Measurements from ENCODE around the gene SAMD4A. TPM values are rescaled to one million over a fixed set of nuclear protein-coding genes. Genes with fewer than 3 reads are reported as not detected.
A peak's percentile ranks its signal among the peaks of the same experiment; 100 is the strongest.

The SAMD4A gene
- total RNA-seq, 1 donor from 2014 or later, result 57.2 TPM

DNA sequence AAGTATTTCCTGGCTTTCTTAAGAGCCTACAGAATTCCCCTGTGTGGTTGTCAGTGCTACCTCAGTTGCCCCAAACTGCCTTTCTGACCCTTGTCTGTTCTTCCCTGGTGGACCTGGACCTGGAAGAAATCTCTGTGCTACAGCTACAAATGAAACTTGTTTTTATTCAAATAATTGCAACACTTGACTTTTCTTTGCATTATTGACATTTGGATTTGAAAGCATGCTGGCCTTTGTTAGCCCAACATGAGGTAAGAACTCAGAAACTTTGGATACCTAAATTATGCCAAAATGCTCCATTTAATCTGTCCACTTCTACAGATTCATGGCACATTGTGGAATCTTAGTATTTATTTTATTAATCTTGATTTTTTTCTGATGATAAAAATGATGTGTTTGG lies 142.9 kb downstream of the SAMD4A start:
- no peak for DNase-seq

DNA sequence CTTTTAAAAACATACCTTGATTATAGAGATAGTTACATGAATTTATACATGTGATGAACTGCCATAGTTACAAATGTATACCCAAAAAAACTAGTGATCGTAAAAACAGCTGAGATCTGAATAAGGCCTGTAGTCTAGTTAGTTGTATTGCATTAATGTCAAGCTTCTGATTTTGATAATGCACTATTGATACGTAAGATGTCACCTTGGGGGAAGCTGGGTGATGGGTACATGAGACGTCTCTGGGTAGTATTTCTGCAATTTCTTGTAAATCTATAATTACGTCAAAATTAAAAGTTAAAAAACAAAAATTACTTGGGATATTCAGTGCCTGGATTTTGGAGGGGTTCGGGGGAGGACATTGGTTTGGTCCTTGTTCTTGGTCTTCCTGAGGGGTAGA lies 144.4 kb downstream of the SAMD4A start:
- DNase-seq, result no peak

DNA sequence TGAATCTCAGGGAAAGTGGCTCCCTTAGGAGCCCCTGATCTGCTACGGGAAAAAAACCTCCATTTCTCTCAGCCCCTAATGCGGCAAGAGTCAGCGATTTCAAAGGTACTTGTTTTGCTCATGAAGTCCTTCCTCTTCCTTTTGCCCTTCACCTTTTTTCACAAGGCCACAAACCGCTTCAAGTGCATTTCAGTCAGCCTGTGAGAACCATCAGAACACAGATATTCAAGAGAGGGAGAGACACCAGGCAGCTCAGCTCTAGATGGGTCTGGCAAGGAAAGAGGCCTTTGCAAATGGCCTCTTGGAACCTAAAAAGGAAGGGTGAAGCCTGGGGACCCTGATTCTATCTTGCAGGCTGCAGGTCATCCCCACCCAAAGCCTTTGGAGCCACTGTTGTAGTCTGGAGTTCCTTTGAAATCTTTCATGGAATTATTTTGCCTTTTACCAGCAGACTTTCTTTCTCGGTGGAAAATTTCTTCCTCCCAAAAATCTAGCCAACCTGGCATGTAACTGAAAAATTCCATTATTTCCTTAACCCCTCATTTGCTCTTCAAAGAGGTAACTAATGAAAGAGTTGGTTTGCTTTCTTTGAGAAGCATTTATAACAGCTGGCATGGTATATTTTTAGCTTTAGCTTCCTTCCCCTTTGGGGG lies 145.0 kb downstream of the SAMD4A start:
- no peak for DNase-seq

DNA sequence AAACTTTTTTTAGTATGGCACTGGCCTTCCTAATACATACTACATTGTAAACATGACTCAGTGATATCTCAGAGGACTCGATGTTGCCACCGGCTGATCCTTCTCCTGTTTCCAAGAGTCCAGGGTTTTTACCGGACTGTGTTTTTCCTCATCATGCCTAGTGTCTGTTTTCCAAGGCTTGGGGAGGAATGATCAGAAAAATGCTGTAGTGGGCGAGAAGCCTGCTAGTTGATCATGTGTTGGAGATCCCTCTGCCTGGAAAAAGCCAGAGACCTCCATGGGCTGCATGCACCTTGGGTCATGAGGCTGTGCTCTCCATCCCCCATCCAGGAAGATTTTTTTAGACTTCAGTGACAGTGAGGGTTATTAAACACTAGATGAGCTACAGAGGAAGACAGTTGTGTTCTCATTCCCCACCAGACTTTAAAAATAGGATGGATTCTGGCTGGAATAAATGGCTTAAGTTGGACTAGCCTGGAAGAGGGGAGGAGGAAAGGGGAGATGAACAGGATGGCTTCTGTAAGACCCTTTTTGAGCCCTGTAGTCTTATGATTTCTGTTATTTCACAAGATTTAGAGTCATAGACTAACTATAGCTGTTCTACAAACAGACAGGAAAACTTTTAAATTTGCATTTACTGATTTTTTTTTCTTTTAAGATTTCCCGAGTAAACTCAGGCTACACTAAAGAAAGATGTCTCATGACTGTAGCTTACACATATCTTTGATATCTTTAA lies 145.7 kb downstream of the SAMD4A start:
- peak; percentile 58 for DNase-seq

DNA sequence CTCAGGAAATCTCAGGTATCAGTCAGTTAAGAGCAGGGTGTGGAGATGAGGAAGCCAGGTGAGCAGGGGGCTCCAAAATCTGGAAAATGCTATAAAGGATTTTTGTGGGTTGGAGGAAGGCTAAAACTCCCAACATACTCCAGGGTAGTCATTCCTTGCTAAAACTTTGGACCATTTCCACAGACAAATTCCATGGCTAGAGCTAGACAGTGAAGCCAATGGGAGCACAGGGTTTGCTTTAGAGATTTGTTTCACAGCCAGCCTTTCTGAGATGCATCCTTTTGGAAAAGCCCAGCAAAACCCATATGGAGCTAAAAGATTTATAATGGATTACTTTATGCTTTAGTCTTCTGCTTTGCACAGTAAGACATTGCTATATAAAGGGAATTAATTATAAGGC lies 146.5 kb downstream of the SAMD4A start:
- DNase-seq, result no peak

DNA sequence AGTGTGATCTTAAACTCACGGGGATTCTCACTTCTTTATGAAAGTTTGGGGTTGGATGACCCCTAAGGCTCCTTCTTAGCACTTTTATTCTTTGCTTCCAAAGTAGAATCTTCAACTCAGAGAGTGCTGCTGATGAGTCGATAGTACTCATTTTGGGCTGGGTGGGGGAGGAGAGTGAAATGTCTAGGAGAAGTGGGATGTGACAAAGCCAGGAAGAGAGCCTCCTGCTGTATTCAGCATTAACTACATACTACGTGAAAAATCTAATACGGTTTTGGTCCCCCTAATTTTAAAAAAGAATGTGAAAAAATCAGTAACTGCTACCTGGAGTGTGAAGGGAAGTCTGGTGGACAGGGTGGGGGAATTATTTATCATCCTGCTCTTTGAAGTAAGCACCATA lies 148.3 kb downstream of the SAMD4A start:
- DNase-seq, result peak; percentile 38

DNA sequence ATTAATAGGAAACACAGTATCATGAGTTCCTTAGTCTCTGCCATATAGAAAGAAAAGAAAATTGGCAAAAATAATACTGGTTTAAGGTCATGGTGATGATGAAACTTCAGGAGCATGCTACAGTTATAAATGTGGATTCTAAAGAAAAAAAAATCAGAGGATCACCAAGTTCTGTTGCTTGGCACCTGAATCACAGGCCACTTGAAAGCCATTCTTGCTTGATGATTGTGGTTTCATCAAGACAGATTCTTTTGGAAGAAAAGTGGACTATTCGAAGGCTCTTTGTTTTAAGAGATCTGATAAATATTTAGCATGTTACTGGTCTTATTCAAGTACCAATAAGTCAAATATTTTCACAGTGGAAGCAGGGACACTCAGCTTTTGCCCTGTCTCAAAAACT lies 148.9 kb downstream of the SAMD4A start:
- DNase-seq, result no peak

DNA sequence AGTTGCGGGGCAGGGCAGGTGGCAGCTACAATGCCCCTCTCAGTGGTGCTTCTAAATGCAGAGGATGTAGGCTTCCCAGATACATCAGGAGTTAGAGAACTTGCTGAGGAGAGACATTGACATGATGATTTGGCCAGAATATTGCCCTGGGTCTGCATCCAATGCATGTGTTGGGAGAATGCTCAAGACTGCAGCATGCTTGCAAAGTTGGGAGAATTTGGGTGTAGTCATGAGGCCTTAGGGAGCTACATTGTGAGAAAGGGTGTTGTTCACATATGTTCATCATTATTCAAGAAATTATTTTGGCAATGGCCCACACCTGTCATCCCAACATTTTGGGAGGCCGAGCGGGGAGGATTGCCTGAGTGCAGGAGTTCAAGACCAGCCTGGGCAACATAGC lies 149.9 kb downstream of the SAMD4A start:
- DNase-seq, result no peak

DNA sequence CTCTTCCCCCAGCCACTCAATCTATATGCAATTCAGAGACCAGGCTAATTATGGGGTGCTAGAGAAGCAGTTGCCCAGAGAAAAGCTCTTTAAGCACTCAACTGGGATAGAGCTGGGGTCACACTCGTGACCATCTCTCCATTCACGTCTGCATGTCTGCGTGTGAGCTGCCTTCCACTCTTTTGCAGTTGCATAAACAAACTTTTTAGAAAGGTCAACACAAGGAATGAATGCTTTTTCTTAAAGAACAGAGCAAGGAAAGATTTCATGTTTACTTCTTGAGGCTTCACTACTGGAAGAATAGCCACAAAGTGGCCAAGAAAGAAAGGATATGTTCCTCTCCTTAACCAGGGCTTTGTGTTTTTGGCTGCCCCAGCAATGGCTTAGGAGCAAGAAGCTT lies 151.1 kb downstream of the SAMD4A start:
- no peak for DNase-seq

DNA sequence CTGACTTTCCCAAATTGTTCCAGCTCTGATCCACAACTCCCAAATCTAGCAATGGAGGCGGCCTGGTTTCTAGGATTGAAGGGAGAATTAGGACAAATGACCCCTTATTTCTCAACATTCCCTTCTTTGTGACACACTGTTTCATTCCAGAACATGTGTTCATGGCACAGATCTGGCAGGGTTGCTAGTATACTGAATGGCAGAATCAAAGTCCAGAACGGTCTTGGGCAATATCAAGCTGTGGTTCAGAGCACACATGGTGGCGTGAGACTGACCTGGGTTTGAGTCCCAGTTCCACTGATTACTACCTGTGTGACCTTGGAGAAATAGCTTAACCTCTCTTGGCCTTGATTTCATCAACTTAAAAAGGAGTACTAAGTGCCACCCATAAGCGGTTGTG lies 152.5 kb downstream of the SAMD4A start:
- no peak for DNase-seq

DNA sequence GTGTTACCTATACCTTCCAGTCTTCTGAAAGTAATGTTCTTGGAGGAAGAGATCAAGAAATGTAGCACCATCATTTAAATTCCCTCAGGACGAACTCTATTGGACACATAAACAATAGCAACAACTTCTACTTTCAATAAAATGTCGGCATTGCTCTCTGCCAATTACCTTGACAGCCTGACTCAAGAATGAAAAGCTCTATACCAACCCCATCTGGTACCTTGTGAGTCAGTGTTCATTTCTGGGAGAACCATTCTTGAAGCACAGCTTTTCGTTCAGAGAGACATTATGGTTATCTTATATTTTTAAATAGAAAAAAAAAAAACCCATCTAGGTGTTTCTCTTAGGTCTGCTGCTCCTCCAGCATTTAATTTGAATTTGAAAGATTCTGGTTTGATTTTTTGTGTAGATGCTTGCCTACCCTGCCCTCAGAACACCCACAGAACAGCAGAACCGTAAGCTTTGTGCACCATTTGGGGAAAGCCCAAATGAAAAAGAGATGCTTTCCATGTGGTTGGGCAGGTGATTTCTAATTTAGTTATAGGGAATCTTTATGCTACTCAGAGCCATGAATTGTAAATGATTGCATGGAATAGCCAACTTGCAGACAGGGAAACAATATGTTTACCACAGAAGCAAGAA lies 156.0 kb downstream of the SAMD4A start:
- peak; percentile 88 for DNase-seq

DNA sequence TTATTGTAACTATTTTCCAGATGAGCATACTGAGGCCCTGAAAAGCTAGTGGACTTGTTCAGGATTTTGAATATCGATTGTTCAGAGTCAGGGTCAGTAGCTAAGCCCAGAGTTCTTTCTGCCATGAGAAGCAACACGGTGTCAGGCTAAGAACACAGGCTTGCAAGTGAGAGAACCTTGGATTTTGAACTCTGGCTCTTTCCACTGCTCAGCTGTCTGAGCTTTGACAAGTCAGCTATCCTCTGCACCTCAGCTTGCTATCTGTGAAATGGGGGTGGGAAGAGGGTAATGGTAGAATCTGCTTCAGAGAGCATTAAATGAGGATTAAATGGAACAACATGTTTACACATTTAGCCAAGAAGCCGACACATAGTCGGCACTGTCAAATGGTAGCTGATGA lies 157.2 kb downstream of the SAMD4A start:
- DNase-seq, result no peak

DNA sequence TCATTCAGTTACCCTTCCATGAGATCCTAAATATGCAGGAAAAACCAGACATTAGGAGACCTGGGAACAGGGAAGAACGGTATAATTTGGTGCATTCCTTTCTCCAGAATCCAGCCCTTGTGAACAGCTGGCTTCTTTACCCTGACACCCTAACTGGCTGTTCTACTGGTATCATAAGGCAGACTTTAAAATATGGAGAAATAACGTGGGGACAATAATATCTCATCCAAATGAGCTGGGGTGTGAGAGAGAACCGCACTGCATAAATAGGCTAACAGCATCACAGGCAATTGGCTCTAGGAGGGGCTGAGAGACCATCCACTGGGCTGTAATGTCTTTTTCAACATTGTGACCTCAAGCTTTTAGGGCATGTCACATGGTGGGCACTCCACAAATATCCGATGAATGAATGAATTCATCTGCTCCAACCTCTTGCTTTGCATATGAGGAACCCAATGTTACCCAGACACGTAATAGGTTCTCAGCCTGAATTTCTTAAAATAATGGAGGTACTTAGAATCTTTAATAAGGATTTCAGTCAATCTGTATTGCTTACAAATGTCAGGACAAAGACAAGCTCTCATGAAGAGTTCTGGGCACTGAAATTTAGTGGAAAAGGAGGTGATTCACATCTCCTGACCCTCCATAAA lies 157.9 kb downstream of the SAMD4A start:
- no peak for DNase-seq

DNA sequence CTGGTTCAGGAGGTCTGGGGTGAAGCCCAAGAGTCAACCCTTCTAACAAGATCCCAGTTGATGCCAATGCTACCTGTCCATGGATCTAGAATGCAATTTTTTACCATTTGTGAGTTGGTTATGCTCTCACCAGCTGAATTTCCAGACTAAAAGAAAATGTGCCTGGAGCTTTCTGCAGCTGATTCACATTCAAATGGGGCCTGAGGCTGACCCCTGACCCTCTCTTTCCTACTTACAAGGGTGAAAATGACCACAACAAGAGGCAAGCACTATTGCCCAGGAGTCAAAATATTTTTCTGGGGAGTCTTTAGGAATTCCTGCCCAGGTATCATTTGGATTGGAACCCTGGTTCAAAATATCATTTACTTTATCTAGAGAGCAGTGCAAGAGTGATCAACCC lies 159.1 kb downstream of the SAMD4A start:
- DNase-seq, result no peak

DNA sequence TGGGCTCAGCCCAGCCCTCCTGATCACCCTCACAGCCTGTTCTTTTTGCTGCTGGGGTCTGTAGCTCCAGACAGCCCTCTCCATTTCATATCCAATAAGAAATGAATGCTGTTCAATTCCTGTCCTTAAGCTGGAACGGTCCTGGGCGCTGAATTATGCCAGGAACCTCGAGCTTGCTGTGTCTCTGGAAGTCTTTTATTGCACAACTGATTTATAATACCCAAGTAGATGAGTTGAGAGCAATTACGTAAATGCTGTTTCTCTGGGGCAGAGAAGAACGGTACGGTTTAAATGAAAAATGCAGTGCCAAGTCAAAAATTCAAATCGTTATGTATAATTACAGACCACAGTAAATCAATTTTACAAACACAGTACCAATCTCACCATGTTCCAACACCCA lies 161.0 kb downstream of the SAMD4A start:
- no peak for DNase-seq

DNA sequence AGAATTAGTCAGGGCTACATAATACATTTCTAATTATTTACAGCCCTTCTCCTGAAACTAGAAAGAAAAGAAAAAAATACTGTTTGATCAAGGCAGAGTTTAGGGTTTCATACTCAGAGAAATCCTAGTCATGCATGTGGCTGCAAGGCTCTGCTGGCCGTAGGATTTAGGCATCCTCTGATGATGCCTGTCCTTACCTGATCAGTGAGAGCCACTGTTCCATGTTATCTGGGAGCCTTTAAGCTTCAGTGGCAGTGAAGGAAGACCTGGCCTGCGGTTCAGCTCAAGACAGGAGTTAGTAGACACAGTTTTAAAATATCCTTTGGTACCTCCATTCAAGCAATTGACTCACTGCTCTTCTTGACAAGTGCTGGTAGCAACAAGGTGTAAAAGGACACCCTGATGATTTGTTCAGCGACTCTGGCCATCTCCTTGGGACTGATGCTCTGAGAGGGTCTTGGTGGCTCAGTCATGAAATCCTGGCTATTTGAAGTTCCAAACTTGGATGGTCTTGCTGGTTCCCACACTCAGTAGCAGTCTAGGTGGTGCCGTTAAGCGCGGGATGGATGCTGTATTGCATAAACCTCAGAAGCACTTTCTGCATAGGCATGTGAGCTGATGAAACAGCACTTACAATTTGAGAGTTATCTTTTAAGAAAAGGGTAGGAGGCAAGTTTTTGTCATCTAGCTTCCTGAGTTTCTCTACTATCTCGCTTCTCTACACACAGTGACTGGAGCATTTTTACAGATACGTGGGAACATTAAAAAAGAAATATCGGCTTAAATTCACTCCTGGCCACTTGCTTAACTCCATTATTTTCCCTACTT lies 162.0 kb downstream of the SAMD4A start:
- no peak for DNase-seq

DNA sequence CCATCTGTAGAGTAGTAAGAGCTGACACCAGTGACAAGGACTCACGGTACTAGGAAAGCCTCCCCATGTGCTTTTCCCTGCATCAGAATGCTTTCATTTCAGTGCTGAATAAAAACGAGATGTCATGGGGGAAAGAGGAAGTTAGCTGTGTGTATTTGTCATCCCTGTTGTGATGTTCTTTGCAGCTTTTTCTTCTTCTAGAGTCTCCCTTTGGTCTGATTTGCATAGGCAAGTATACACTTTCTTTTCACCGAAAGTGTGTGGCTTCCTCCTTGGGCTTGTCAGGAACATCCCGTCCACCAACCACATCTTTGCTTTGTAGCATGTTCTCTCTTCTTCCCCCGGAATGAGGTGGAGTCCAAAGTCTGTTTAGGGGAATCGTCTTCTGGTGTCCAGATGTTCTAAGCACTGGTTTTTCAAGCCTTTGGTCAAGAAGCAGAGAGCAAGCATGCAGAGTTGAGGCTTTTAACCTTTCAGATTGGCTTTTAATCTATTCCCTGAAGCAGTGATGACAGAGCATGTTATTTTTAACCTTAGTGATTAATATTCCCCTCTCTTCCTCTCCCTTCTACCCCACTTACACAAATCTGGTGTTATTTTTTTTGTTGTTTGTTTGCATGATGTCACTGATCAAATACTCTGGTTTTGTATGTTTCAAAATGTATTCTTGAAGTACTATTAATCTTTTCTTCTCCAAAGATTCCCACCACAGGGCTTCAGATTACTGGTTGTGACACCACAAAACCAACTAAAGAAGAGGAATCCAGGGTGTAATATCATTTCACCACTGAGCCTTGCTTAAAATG lies 163.4 kb downstream of the SAMD4A start:
- DNase-seq, result peak; percentile 26

DNA sequence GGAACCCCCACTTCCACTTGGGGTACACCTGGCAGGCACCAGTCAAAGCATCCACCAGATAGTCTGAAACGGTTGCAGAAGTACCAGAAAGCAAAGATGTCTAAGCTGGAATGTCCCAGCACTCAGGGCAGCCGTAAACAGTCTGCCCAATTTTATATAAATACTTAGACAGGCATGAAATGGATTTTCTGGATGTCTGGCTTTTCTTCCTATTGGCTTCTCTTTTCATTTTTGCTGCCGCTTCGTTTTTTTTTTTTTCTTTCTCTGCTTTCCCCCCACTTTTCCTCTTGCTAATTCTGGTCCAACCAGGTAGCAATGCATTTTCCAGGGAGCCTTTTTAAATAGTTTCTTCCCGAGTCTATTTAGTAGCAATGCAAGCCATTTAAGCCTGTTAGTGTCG lies 168.0 kb downstream of the SAMD4A start:
- DNase-seq, result no peak

DNA sequence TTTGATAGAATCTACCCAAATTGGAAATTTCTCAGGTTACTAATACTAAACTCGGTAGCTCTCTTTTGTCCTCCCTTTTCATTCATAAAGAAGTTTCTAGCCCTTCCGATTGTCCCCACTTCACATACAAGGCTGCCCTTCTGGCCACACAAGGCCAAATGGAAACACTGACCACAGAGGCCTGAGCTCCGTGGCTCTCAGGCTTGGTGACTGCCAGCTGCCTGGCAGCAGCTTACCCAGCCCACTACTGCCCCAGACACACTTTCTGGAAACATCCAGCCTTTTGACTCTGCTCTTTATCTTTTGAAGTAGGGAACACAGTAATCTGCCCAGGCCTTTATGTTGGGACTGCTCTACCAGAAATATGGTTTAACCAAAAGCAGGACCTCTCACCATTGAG lies 168.5 kb downstream of the SAMD4A start:
- DNase-seq, result no peak

DNA sequence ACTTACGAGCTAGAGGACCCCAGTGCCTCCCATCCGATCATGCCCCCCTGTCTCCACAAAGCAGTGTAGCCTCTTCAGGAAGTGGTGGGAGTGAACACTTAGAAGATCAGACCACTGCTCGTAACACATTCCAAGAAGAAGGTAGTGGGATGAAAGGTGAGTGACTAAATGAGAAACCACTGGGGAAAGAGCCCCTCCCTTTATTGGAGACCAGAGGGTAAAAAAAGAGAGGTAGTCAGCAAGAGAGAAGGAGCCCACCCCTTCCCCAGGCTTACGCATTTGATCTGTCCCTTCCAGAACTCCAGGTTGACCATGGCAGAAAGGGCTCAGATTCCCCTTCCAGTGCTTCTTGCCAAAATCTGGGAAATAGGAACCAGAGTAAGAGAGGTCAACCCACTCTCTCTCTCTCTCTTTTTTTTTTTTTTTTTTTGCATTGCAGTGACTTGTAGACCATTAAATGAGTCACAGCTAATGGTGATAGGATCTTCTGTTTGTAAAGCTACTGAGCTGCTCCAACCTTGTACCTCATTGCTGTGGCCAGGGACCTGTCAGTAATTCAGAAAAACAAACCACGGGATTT lies 170.3 kb downstream of the SAMD4A start:
- DNase-seq, result peak; percentile 47

DNA sequence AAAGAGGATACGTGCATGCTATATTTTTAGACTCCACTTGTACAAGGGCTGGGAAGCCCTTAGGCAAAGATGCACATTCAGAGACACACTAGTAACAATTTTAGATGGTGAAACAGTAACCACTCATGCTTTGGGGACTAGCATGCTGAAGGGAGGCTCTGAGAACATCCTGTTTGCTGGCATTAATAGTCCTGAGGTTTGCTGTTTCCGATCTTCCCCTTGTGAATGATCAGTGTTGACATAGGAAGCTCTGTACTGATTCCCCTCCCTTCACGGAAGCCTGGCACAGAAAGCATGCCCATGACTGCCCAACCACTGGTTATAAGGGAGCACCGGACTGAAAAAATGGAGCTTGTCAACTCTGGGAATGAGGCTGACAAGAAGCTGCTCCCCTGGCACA lies 171.1 kb downstream of the SAMD4A start:
- DNase-seq, result peak; percentile 62
